Measurements from ENCODE around the gene BATF3.

DNA sequence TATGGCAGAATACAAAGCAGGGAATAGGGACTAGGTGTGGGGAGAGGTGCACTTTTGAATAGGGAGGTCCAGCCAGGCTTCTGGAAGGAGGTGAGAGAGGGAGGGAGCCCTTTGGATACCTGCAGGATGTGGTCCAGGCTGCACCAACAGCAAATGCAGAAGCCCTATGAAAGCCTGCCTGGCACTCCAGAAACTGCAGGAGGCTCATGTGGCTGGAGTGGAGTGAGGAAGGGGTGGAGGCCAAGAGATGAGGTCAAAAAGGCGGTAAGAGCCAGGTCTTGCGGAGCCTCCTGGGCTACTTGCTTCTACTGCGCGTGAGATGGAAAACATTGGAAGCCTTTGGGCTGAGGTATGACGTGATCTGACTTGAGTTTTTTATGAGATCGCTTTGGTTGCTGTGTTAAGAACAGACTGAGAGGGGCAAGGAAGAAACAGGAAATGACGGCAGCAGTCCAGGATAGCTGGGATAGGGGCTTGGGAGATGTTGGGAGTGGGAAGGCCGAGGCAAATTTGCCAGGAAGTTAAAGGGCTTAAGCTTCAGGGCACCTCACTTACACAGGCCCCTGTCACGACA, 4.4 kb upstream of the BATF3 start:
- no peak for TF ChIP-seq CTCF (IDR thresholded peaks at IDR 0.05; ENCODE audit: low read depth, low read length)
- no peak for TF ChIP-seq EZH2phosphoT487 (IDR thresholded peaks at IDR 0.05; ENCODE audit: low read depth)
